Testis (tissue), 2 donors: ENCODE results near the gene MKKS.

ENCODE experiments used
- CTCF ChIP-seq, 3 experiments: fragments of 450-650 bp in 2 of 3; fragments of 200-600 bp in 1 of 3; sonication (generic) in 1 of 3; IDR thresholded peaks; one replicate each; pipeline ENCODE4 v1.5.1; 2016 to 2019; ENCODE audit warnings: antibody characterized with exemption in 3 of 3, mild to moderate bottlenecking in 2 of 3, moderate library complexity in 1 of 3
- POLR2A ChIP-seq: fragments of 450-650 bp; IDR thresholded peaks from one replicate; pipeline ENCODE4 v1.6.1; 2017; ENCODE audit warnings: antibody characterized with exemption, mild to moderate bottlenecking, moderate library complexity

DNA sequence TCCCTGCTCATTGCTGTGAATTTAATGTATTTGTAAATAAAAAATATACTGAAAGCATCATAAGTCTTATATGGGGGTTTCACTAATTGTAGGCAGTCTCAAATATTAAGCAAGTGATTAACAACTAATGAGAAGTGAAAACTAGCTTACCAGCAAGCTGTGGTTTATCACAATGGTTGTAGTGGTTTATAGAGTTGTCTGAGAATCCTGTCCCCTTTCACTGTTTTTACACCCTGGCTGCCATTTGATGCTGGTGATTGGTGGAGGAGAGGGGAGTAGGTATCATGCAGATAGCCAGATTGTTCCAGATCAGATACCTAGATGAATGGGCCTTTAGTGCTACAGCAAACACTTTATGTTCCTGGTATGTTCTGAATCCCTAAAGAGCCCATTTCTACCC lies 6.0 kb downstream of the MKKS start:
- no peak for TF ChIP-seq POLR2A
- TF ChIP-seq CTCF (IDR thresholded peaks at IDR 0.05) = no peak
